LNCAP (cell line): ENCODE data around the gene AKAP1.

ENCODE experiments used
- TF ChIP-seq, protein P1 (sequence below): fragments of 450-650 bp; IDR thresholded peaks from 2 replicates; pipeline ENCODE4 v1.5.1; 2017; ENCODE audit warnings: mild to moderate bottlenecking

The AKAP1 gene

GRCh38 chr17:57135789-57136291 lies 50.8 kb downstream of the AKAP1 start:
- TF ChIP-seq, protein P1, sequence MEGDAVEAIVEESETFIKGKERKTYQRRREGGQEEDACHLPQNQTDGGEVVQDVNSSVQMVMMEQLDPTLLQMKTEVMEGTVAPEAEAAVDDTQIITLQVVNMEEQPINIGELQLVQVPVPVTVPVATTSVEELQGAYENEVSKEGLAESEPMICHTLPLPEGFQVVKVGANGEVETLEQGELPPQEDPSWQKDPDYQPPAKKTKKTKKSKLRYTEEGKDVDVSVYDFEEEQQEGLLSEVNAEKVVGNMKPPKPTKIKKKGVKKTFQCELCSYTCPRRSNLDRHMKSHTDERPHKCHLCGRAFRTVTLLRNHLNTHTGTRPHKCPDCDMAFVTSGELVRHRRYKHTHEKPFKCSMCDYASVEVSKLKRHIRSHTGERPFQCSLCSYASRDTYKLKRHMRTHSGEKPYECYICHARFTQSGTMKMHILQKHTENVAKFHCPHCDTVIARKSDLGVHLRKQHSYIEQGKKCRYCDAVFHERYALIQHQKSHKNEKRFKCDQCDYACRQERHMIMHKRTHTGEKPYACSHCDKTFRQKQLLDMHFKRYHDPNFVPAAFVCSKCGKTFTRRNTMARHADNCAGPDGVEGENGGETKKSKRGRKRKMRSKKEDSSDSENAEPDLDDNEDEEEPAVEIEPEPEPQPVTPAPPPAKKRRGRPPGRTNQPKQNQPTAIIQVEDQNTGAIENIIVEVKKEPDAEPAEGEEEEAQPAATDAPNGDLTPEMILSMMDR, result no peak

DNA sequence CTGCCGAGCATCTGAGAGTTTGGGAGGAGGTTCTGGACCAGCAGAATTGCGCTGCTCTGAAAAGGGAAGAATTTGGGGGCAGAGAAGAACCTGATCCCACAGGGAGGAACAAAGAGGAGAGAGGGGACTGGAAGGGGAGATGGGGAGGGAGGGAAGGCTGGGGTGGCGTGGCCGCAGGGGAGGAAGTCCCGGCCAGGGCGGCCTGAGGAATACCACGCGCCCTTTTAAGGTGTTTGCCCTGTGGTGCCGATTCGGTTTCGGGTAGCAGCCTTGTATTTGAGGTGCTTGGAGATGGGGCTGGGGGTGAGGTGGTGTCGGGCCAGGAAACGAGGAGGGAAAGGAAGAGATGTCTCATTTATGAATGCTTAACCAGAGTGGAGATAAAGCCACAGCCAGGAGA lies 51.3 kb downstream of the AKAP1 start:
- TF ChIP-seq, protein P1, result no peak

DNA sequence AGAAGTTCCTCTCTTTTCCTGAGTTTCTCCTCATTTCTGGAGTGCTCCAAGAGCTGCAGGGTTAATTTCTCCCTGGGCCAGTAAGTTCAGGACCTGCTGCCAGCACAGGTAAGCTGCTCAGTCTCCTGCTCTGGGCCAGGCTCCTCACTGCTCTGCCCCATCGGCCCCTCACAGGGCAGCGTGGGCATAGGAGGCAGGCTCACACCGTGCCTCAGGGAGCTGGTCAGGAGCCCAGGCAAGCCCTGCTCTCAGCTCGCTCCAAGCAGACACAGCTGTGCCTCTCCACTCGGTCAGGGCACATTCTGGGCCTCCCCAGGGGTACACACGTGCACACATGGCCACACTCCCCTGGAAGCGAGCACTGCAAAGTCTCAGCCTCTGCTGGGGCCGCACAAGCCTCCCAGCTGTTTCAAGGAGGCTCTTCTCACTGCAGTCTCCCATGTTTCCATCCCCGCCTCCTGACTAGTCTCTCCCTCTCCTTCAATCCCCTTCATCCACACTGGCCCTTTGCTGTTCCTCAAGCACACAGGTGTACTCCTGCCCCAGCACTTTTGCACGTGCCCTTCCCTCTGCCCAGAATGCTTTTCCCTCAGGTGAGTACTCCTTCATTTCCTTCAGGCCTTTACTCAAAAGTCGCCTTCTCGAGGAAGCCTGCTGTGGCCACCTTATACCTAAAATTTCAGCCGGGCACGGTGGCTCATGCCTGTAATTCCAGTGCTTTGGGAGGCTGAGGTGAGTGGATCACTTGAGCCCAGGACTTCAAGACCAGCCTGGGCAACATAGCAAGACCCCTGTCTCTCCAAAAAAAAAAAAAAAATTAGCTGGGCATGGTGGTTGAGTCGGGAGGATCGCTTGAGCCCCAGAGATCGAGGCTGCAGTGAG lies 53.2 kb downstream of the AKAP1 start:
- TF ChIP-seq, protein P1, result no peak

- TF ChIP-seq, protein P1, result no peak
Observed at GRCh38 chr17:57138956-57139576, 54.0 kb downstream of the AKAP1 start.

- TF ChIP-seq, protein P1, result no peak
Observed at GRCh38 chr17:57140316-57140715, 55.3 kb downstream of the AKAP1 start.

DNA sequence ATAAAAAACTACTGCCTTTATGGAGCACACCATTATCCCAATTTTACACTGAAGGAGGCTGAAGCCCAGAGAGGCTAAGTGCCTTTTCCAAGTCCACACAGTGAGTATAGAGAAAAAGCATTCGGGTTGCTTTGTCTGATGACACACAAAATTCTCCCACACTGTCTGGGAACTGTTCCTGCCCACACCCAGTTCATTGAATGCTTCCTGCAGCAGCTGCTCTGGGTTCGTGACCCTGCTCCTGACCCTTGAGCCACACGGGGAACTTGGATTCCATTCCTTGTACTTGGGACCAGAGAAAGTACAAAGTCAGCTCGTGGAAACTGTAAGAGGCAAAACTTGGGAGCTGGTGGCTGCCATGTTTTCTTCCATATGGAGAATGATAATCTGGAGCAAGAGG lies 57.9 kb downstream of the AKAP1 start:
- TF ChIP-seq, protein P1, result no peak

GRCh38 chr17:57143361-57143760 lies 58.3 kb downstream of the AKAP1 start:
- TF ChIP-seq, protein P1, result no peak
